Activated naive CD8-positive, alpha-beta T cell (primary cell): ENCODE measurements around the gene ARHGAP45.
A peak's percentile ranks its signal among the peaks of the same experiment; 100 is the strongest.

Experiments
- H3K27ac Mint-ChIP-seq: one replicate; pipeline ENCODE4 v1.8.0; 2021; ENCODE audit warnings: mixed read lengths
- H3K27me3 Mint-ChIP-seq: one replicate; pipeline ENCODE4 v1.8.0; 2021; ENCODE audit warnings: mixed read lengths
- H3K36me3 Mint-ChIP-seq: one replicate; pipeline ENCODE4 v1.8.0; 2021; ENCODE audit warnings: mixed read lengths
- H3K4me1 Mint-ChIP-seq: one replicate; pipeline ENCODE4 v1.8.0; 2021; ENCODE audit warnings: low read depth, mixed read lengths
- H3K4me3 Mint-ChIP-seq: one replicate; pipeline ENCODE4 v1.8.0; 2021; ENCODE audit warnings: mild to moderate bottlenecking, mixed read lengths
- H3K9me3 Mint-ChIP-seq: one replicate; pipeline ENCODE4 v1.8.0; 2021; ENCODE audit warnings: low read depth, mixed read lengths

The ARHGAP45 gene

DNA sequence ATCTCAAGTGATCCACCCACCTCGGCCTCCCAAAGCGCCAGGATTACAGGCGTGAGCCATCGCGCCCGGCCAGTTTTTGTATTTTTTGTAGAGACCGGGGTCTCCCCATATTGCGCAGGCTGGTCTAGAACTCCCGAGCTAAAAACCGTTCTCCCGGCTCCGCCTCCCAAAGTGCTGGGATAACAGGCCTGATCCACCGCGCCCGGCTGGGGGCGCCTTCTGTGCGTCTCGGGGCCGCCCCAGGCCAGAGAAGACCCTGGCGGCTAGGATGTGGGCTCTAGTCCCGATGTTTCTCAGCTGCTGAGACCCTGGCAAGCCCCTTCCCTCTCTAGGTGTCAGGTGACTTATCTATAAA lies 3.6 kb downstream of the ARHGAP45 start:
- Mint-ChIP-seq H3K27me3 (no peaks in the 10 kb centered on the region), H3K4me1 (peaks cover 47% of the 10 kb centered on the region), H3K4me3 (peak overlapping the region; percentile 13), H3K36me3 (peaks cover 9% of the 10 kb centered on the region), H3K27ac (no peak overlapping the region), H3K9me3 (no peaks in the 10 kb centered on the region)

DNA sequence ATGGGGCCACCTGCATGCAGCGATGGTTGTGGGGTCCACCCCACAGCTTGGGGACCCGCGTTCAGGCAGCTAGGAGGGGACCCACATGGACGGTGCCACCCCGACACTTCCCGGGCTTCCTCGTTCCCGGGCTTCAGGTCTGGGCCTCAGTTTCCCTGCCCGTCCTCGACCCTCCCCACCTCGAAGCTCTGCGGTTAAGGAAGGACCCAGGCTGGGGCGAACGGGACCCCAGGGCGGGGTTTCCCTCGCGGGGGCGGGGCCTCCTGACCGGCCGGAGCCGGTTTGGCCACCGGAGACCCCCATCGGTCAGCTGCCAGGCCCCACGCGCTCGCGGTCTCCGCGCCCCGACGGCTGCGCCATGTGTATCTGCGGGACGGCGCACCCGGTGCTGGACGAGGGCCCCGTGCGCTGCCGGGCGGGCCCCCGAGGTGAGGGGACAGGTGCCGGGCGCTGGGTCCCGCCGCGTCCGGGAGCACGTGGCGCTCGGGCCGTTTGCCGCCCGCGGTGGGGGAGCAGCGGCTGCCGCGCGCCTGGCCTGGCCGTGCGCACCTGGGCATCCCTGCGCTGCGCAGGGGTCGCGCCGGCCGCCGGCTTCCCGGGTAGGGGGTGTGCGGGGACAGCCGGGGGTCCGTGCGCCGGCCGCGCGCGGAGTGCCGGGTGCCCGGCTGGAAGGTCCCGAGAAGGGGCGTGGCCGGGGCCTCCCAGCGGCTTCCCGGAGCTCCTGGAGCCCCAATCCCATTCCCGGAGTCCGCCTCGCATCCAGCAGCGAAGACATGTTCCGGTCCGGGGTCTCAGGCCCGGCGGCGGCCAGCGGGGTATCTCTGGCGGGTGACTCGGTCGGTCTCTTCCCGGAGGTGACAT lies 4.2 kb downstream of the ARHGAP45 start:
- Mint-ChIP-seq H3K36me3 (peaks cover 9% of the 10 kb centered on the region), H3K9me3 (no peaks in the 10 kb centered on the region), H3K4me1 (peaks cover 48% of the 10 kb centered on the region), H3K27me3 (no peaks in the 10 kb centered on the region), H3K4me3 (peak overlapping the region; percentile 84), H3K27ac (peak overlapping the region; percentile 91)

DNA sequence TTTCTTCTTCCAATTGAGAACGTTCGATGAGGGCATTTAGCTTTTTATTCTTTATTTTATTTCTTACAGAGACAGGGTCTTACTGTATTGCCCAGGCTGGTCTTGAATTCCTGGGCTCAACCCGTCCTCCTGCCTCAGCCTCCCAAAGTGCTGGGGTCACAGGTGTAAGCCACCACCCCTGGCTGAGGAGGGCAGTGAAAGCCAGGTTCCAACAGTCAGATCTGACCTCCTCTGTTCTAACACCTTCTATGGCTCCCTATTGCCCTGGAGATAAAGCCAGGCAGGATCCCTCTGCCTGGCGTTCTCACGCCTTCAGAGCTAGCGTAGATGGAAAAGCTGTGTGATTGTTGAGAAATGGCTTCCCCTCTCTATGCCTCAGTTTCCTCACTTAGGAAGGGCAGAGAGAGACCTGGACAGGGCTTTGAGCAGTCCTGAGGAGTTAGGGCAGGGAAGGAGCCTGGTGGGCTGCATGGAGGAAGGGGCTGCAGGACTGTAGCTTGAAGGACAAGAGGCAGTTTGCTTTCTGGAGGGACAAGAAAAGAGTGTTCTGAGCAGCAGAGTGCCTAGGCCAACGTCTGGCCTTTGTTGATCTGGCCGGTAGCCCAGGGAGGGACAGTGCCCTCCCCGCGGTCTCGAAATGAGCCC lies 5.5 kb downstream of the ARHGAP45 start:
- Mint-ChIP-seq H3K36me3 (peaks cover 9% of the 10 kb centered on the region), H3K27ac (peak overlapping the region; percentile 91), H3K27me3 (no peaks in the 10 kb centered on the region), H3K9me3 (no peaks in the 10 kb centered on the region), H3K4me1 (peaks cover 54% of the 10 kb centered on the region), H3K4me3 (peak overlapping the region; percentile 84)

DNA sequence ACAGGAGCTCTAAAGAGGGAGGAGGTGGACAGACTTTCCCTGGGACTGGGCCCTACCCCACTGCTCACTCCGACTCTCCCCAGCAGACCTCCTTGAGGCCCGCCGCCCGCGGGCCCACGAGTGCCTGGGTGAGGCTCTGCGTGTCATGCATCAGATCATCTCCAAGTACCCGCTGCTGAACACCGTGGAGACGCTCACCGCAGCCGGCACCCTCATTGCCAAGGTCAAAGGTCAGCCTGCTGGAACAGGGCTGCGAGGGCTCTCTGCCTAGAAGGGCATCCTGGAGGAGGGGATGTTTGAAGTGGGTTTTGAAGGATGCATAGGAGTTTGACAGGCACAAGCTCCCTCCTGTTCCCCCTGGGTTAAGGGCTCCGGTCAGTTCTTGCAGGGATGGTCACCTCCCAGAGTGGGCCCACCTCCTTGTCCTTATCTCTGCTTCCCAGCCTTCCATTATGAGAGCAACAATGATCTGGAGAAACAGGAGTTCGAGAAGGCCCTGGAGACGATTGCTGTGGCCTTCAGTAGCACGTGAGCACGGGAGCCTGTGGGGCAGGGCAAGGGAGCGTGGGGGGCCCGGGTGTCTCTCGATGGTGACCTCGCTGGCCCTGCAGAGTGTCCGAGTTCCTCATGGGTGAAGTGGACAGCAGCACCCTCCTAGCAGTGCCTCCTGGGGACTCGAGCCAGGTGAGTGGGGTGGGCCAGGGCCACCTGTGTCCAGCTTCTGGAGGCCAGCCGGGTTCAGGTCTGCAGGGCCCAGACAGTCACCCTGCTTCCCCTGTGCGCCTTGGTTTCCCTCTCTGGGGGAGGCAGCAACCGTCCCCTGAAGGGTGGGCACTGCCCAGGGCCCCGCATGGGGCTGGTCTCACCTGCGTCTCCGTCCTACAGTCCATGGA lies 6.3 kb downstream of the ARHGAP45 start:
- Mint-ChIP-seq H3K9me3 (no peaks in the 10 kb centered on the region), H3K36me3 (peaks cover 9% of the 10 kb centered on the region), H3K27me3 (no peaks in the 10 kb centered on the region), H3K4me1 (peaks cover 57% of the 10 kb centered on the region), H3K27ac (peak overlapping the region; percentile 28), H3K4me3 (peak overlapping the region; percentile 71)

DNA sequence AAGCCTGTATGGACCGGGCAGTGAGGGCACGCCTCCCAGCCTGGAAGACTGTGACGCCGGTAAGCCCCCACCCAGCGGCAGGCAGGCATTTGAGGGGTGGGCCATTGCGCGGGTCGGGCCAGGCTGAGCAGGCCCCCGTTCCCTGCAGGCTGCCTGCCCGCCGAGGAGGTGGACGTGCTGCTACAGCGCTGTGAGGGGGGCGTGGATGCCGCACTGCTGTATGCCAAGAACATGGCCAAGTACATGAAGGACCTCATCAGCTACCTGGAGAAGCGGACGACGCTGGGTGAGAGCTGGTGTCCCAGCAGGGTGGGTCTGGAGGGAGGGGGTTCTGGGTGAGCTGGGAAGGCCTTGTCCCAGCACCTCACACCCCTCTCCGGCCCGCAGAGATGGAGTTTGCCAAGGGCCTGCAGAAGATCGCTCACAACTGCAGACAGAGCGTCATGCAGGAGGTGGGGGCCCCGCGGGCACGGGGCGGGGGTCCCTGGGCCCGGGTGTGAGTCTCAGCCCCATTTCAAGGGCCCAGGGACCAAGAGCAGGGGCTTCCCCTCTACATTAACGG lies 7.1 kb downstream of the ARHGAP45 start:
- H3K27me3 Mint-ChIP-seq: no peaks in the 10 kb centered on the region
- H3K4me3 Mint-ChIP-seq: peak overlapping the region; percentile 71

DNA sequence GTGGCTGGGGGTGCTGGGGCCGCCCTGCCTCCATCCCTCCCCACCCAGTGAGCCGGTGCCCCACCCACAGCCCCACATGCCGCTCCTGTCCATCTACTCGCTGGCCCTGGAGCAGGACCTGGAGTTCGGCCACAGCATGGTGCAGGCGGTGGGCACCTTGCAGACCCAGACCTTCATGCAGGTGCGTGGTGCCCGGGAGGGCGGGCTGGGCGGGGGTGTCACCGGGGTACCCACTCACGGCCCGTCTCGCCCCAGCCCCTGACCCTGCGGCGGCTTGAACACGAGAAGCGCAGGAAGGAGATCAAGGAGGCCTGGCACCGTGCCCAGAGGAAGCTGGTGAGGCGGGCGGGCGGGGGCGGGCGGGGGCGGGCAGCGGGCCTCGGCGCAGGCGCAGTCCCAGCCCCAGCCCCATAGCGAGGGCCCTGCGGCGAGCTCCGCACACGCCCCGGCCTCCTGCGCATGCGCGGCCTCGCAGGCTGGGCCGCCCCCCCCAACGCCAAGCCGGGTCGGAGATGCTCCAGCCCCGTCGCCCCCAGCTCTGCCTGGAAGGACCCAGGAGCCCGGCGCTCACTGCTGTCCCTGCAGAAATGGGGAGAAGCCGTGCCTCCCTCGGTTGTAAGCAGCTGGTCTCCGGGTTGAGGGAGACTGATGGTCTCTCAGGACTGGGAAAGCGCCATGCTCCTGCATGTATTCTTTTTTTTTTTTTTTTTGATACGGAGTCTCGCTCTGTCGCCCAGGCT lies 7.7 kb downstream of the ARHGAP45 start:
- peak overlapping the region; percentile 81 for H3K4me3 Mint-ChIP-seq
- peaks cover 50% of the 10 kb centered on the region for H3K4me1 Mint-ChIP-seq
- no peaks in the 10 kb centered on the region for H3K9me3 Mint-ChIP-seq
- peak overlapping the region; percentile 88 for H3K27ac Mint-ChIP-seq
- peaks cover 4% of the 10 kb centered on the region for H3K36me3 Mint-ChIP-seq
- H3K27me3 Mint-ChIP-seq: no peaks in the 10 kb centered on the region

More for the DNA sequence above, 7.1 kb downstream of the ARHGAP45 start:
- H3K4me1 Mint-ChIP-seq: peaks cover 53% of the 10 kb centered on the region
- H3K27ac Mint-ChIP-seq: peak overlapping the region; percentile 79
- H3K9me3 Mint-ChIP-seq: no peaks in the 10 kb centered on the region
- H3K36me3 Mint-ChIP-seq: peaks cover 4% of the 10 kb centered on the region

DNA sequence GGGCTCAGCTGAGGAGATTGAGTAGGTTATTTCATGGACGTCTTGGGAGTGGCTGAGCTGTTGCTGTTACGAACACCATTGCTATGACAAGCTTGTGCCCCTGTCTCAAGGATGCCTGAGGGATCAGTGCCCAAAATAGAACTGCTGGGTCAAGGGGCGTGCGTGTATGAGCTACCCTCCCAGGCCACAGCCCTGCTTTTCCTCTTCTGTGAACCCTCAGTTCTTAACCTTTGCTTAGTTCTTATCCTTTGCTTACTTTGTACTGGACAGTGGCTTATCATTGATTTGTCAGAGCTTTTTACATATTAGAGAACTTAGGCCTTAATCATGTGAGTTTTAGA lies 9.0 kb downstream of the ARHGAP45 start:
- peaks cover 4% of the 10 kb centered on the region for H3K36me3 Mint-ChIP-seq
- peak overlapping the region; percentile 81 for H3K4me3 Mint-ChIP-seq
- H3K4me1 Mint-ChIP-seq: peaks cover 52% of the 10 kb centered on the region
- no peaks in the 10 kb centered on the region for H3K9me3 Mint-ChIP-seq
- no peaks in the 10 kb centered on the region for H3K27me3 Mint-ChIP-seq
- H3K27ac Mint-ChIP-seq: peak overlapping the region; percentile 88

DNA sequence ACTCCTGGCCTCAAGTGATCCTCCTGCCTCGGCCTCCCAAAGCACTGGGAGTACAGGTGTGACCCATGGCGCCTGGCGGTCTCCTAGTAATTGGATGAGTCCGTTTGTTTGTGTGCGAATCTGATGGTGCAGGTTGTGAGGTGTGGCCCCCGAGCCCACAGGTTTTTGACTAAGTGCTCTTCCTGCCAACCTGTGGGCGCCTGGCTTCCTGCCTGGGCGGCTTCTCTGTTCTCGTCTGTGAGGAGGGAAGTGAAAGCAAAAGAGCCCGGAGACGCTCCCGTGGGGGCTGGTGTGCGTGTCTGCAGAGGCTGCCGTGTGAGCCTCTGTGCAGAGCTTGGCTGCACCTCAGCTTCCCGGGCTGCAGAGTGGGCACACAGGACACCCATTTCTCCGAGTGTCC lies 10.0 kb downstream of the ARHGAP45 start:
- Mint-ChIP-seq H3K9me3 (no peaks in the 10 kb centered on the region), H3K4me3 (peak overlapping the region; percentile 76), H3K27me3 (no peaks in the 10 kb centered on the region), H3K36me3 (no peaks in the 10 kb centered on the region), H3K27ac (peak overlapping the region; percentile 88), H3K4me1 (peaks cover 50% of the 10 kb centered on the region)

DNA sequence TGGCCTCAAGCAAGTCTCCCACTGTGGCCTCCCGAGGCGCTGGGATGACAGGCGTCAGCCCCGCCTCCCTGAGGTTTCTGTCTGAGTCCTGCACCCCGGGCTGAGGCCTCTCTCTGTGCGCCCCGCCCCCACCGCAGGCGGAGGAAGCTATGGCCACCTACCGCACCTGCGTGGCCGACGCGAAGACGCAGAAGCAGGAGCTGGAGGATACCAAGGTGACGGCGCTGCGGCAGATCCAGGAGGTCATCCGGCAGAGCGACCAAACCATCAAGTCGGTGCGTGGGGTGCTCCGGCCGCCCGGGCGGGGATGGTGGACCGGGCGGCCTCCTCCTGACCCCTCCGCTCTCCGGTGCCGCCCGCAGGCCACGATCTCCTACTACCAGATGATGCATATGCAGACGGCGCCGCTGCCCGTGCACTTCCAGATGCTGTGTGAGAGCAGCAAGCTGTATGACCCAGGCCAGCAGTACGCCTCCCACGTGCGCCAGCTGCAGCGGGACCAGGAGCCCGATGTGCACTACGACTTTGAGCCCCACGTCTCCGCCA lies 12.7 kb downstream of the ARHGAP45 start:
- no peaks in the 10 kb centered on the region for H3K9me3 Mint-ChIP-seq
- peak overlapping the region; percentile 88 for H3K27ac Mint-ChIP-seq
- peaks cover 41% of the 10 kb centered on the region for H3K4me1 Mint-ChIP-seq
- H3K36me3 Mint-ChIP-seq: no peaks in the 10 kb centered on the region
- no peaks in the 10 kb centered on the region for H3K27me3 Mint-ChIP-seq
- peak overlapping the region; percentile 42 for H3K4me3 Mint-ChIP-seq

DNA sequence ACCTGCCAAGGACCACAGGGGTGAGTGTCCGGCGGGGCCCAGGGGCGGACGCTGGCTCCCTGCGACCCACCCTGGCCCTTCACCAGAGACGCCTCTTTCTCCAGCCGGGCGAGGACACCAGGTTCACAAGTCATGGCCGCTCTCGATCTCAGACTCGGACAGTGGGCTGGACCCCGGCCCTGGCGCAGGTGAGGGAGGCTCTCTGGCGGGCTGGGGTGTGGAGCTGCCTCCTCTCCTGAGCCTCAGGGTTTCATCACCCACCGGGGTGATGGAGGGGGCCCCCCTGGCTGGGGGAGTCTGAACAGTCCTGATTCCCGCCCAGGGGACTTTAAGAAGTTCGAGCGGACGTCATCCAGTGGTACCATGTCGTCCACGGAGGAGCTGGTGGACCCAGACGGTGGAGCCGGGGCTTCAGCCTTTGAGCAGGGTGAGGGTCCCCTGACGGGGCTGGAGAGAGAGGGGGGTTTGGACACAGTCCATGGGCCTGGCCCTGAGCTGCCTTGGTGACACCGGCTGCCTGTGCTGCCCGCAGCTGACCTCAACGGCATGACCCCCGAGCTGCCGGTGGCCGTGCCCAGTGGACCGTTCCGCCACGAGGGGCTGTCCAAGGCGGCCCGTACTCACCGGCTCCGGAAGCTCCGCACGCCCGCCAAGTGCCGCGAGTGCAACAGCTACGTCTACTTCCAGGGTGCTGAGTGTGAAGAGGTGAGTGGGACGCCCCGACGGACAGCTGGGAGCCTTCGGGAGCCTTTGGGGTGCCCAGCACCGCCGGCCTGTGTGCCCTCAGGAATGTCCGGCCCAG lies 13.6 kb downstream of the ARHGAP45 start:
- Mint-ChIP-seq H3K36me3 (no peaks in the 10 kb centered on the region), H3K9me3 (no peaks in the 10 kb centered on the region), H3K4me3 (peak overlapping the region; percentile 13), H3K4me1 (peaks cover 44% of the 10 kb centered on the region), H3K27ac (no peak overlapping the region), H3K27me3 (no peaks in the 10 kb centered on the region)

DNA sequence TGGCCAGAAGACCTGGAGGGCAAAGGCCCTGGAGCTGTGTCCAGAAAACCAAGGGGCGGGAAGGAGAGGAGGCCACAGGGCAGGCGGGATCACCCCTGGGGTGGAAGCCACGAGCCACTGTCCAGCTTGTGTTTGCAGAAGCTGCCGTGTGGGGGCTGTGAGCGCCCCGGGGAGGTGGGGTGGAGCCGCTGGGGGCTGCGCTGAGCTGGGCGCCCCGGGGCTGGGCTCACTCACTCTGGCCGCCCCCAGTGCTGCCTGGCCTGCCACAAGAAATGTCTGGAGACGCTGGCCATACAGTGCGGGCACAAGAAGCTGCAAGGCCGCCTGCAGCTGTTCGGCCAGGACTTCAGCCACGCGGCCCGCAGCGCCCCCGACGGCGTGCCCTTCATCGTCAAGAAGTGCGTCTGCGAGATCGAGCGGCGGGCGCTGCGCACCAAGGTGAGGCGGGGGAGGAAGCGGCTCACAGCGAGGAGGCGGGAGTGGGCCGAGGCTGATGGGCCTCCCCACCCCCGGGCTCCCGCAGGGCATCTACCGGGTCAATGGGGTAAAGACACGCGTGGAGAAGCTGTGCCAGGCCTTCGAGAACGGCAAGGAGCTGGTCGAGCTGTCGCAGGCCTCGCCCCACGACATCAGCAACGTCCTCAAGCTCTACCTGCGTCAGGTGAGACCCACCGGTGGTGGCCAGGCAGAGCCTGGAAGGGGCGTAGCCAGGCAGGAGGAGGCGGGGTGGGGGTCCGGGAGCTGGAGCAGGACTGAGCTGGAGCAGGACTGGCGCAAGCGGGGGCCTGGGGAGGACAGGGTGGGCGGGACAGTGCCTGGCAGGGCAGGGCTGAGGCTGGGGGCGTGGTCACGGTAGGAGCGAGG lies 14.6 kb downstream of the ARHGAP45 start:
- Mint-ChIP-seq H3K4me1 (peaks cover 41% of the 10 kb centered on the region), H3K36me3 (no peaks in the 10 kb centered on the region), H3K4me3 (no peak overlapping the region), H3K27me3 (no peaks in the 10 kb centered on the region), H3K9me3 (no peaks in the 10 kb centered on the region), H3K27ac (no peak overlapping the region)

DNA sequence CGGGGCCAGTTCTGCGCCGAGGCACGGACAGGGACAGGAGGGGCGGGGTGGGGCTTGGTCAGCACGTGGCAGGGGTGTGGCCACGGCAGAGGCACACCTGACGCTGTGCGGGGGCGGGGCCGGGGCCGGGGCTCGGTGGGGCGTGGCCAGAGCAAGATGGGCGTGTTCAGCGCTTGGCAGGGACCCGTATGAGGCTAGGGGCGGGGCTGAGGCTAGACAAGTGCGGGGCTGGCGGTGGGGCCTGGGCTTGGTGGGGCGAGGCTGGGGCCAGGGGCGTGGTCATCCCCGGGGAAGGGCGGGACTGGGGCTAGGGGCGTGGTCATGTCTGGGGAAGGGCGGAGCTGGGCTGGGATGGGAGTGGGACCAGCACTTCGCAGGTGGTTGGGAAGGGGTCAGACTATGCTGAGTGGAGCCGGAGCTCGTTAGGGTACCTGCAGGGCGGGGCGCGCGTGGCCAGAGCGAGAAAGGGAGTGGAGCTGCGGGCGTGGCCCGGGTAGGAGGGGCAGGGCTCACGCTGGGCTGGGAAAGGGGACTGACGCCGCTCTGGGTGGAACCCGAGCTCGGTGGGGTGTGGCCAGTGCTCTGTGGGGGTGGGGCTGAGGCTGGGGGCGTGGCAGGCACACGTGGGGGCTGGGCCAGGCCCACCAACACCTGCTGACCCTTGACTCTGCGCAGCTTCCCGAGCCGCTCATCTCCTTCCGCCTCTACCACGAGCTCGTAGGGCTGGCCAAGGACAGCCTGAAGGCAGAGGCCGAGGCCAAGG lies 15.4 kb downstream of the ARHGAP45 start:
- H3K36me3 Mint-ChIP-seq: no peaks in the 10 kb centered on the region
- H3K4me1 Mint-ChIP-seq: peaks cover 37% of the 10 kb centered on the region
- no peaks in the 10 kb centered on the region for H3K9me3 Mint-ChIP-seq
- no peak overlapping the region for H3K27ac Mint-ChIP-seq
- H3K4me3 Mint-ChIP-seq: peak overlapping the region; percentile 35
- H3K27me3 Mint-ChIP-seq: no peaks in the 10 kb centered on the region
